WTC11 (cell line): Measurements from ENCODE around the gene H2AZ2. TPM values are rescaled to one million over a fixed set of nuclear protein-coding genes. Genes with fewer than 3 reads are reported as not detected.
"Not testable (repeated sequence)": the region's sequence is repeated elsewhere in the genome, so short reads cannot be mapped to it uniquely, and the experiment has no call there.

Experiments
- ATAC-seq: fragments of 200-7000 bp; cut with Tn5 transposase; 2 replicates; pipeline ENCODE4 v1.10.0; 2021; ENCODE audit warnings: mild to moderate bottlenecking, moderate library complexity
- CTCF ChIA-PET: fragments of 300-600 bp; sonication (Branson Sonifier 250); formaldehyde crosslinking; loops from one replicate; lab custom pipeline; 2021; ENCODE audit warnings: antibody characterized with exemption; lab: Charles Lee
- POLR2A ChIA-PET: fragments of 350-600 bp; sonication (Branson Sonifier 250); formaldehyde crosslinking; loops from one replicate; lab custom pipeline; 2021; ENCODE audit warnings: antibody characterized with exemption; lab: Charles Lee
- DNase-seq: peaks from one replicate; pipeline ENCODE4 v3.0.0; 2021; ENCODE audit warnings: low spot score
- H3K27ac Mint-ChIP-seq: 2 replicates; pipeline ENCODE4 v1.8.0; 2021; ENCODE audit warnings: mixed read lengths
- H3K27me3 Mint-ChIP-seq: 2 replicates; pipeline ENCODE4 v1.8.0; 2021; ENCODE audit warnings: low read depth, mild to moderate bottlenecking, moderate library complexity, mixed read lengths
- H3K36me3 Mint-ChIP-seq: 2 replicates; pipeline ENCODE4 v1.8.0; 2021; ENCODE audit warnings: mixed read lengths
- H3K4me1 Mint-ChIP-seq: 2 replicates; pipeline ENCODE4 v1.8.0; 2022; ENCODE audit warnings: mixed read lengths
- H3K4me3 Mint-ChIP-seq: 2 replicates; pipeline ENCODE4 v1.8.0; 2021; ENCODE audit warnings: mild to moderate bottlenecking, moderate library complexity, mixed read lengths
- H3K9me3 Mint-ChIP-seq: 2 replicates; pipeline ENCODE4 v1.8.0; 2021; ENCODE audit warnings: mixed read lengths
- EMX1 ChIP-seq: fragments of 250-450 bp; sonication (Bioruptor Pico); IDR thresholded peaks from 2 replicates; pipeline ENCODE4 v1.8.0; 2021; ENCODE audit warnings: mild to moderate bottlenecking
- GABPB1 ChIP-seq: sonication (generic); formaldehyde crosslinking; IDR thresholded peaks from 2 replicates; pipeline ENCODE4 v1.8.1; 2023; ENCODE audit warnings: mild to moderate bottlenecking, missing genetic modification reagents
- HMGA2 ChIP-seq: fragments of 250-450 bp; sonication (Bioruptor Pico); IDR thresholded peaks from 2 replicates; pipeline ENCODE4 v1.4.0; 2021; ENCODE audit warnings: mild to moderate bottlenecking, moderate library complexity
- JUN ChIP-seq: sonication (generic); formaldehyde crosslinking; IDR thresholded peaks from 2 replicates; pipeline ENCODE4 v1.8.0; 2023; ENCODE audit warnings: mild to moderate bottlenecking, missing genetic modification reagents
- MAX ChIP-seq: sonication (generic); formaldehyde crosslinking; IDR thresholded peaks from 2 replicates; pipeline ENCODE4 v1.8.0; 2022; ENCODE audit warnings: mild to moderate bottlenecking, missing genetic modification reagents
- NR2C2 ChIP-seq: sonication (generic); formaldehyde crosslinking; IDR thresholded peaks from 2 replicates; pipeline ENCODE4 v1.8.0; 2022; ENCODE audit warnings: mild to moderate bottlenecking, missing genetic modification reagents
- RORB ChIP-seq: fragments of 250-450 bp; sonication (Bioruptor Pico); IDR thresholded peaks from 2 replicates; pipeline ENCODE4 v1.9.0; 2021; ENCODE audit warnings: mild to moderate bottlenecking
- SMAD4 ChIP-seq: sonication (generic); formaldehyde crosslinking; IDR thresholded peaks from 2 replicates; pipeline ENCODE4 v1.8.0; 2022; ENCODE audit warnings: mild to moderate bottlenecking, missing genetic modification reagents
- SOX15 ChIP-seq: fragments of 250-450 bp; sonication (Bioruptor Pico); IDR thresholded peaks from 2 replicates; pipeline ENCODE4 v1.9.0; 2021; ENCODE audit warnings: mild to moderate bottlenecking
- SP1 ChIP-seq: sonication (generic); formaldehyde crosslinking; conservative IDR thresholded peaks from 2 replicates; pipeline ENCODE4 v1.8.1; 2022; ENCODE audit warnings: missing genetic modification reagents
- ZNF121 ChIP-seq: sonication (generic); formaldehyde crosslinking; IDR thresholded peaks from 2 replicates; pipeline ENCODE4 v1.8.0; 2023; ENCODE audit warnings: missing genetic modification reagents
- ZNF396 ChIP-seq: fragments of 250-450 bp; sonication (Bioruptor Pico); IDR thresholded peaks from 2 replicates; pipeline ENCODE4 v1.8.0; 2021; ENCODE audit warnings: mild to moderate bottlenecking, moderate library complexity, borderline replicate concordance
- ZNF416 ChIP-seq: fragments of 250-450 bp; sonication (Bioruptor Pico); IDR thresholded peaks from 2 replicates; pipeline ENCODE4 v1.9.0; 2021; ENCODE audit warnings: mild to moderate bottlenecking, inconsistent platforms
- ZNF423 ChIP-seq: fragments of 250-450 bp; sonication (Bioruptor Pico); IDR thresholded peaks from 2 replicates; pipeline ENCODE4 v2.1.2; 2022; ENCODE audit warnings: mild to moderate bottlenecking, moderate library complexity
- total RNA-seq: library from RNA; stranded (reverse); gene quantifications from 3 replicates; pipeline ENCODE4 v1.2.3, GENCODE V29; 2021
- TF ChIP-seq, protein P1 (sequence below): fragments of 250-450 bp; sonication (Bioruptor Pico); IDR thresholded peaks from 2 replicates; pipeline ENCODE4 v1.9.0; 2021; ENCODE audit warnings: mild to moderate bottlenecking
- TF ChIP-seq, protein P2 (sequence below): sonication (generic); formaldehyde crosslinking; IDR thresholded peaks from 2 replicates; pipeline ENCODE4 v1.8.0; 2023; ENCODE audit warnings: missing genetic modification reagents
- TF ChIP-seq, protein P3 (sequence below): sonication (generic); formaldehyde crosslinking; IDR thresholded peaks from 2 replicates; pipeline ENCODE4 v1.8.0; 2023; ENCODE audit warnings: mild to moderate bottlenecking, missing genetic modification reagents
- TF ChIP-seq, protein P4 (sequence below): fragments of 250-450 bp; sonication (Bioruptor Pico); IDR thresholded peaks from 2 replicates; pipeline ENCODE4 v1.8.0; 2021; ENCODE audit warnings: mild to moderate bottlenecking

H2AZ2 gene
- total RNA-seq, 1 experiment from 2014 or later, result 178 TPM

- CTCF ChIA-PET, DNase-seq, H3K4me3 Mint-ChIP-seq, H3K4me1 Mint-ChIP-seq, ATAC-seq, H3K27ac Mint-ChIP-seq, POLR2A ChIA-PET: not testable (repeated sequence)
- peaks cover 25% of the 10 kb centered on the region for H3K9me3 Mint-ChIP-seq
- H3K27me3 Mint-ChIP-seq, result peaks cover 13% of the 10 kb centered on the region
- H3K36me3 Mint-ChIP-seq, result peaks cover 14% of the 10 kb centered on the region
These were observed 22.4 kb upstream of the H2AZ2 start for GRCh38 chr7:44870336-44870735.

DNA sequence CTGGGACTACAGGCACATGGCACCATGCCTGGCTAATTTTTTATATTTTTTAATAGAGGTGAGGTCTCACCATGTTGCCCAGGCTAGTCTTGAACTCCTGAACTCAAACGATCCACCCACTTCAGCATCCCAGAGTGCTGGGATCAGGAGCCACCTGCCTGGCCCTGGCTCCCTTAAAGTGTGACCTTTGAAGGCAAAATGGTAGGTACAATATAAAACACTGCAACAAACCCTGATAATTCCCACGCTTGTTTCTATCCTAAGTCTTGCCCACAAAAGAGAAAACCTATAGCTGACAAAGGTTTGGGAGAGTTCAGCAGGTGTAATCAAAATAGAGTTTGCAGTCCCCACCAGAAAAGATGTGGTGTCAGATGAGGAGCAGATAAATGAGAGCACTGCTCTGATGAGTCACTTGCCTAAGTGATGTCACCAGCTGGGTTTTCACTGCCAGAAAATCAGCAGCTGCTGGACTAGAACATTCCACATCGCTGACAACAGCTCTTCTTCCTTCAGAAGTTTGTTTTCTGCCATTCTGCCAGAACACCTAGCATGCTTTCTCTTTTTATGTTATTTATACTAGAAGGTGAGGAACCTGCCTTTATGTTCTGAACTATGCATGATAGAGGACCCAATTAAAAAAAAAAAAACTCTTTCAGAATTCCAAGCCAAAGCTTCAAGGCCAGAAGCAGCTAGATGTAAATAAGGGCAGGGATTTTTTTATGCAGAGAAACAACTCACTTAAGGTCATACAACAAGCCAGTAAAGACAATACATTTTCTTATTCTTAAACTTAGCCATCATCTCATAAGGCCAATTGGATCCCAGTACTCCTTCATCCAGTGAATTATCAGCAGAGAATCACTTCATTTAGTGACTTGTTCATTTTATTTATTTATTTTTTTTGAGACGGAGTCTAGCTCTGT lies 19.4 kb upstream of the H2AZ2 start:
- H3K27ac Mint-ChIP-seq, result no peak overlapping the region
- no peak overlapping the region for H3K4me3 Mint-ChIP-seq
- ATAC-seq (no peak), DNase-seq (no peak)
- CTCF ChIA-PET, result interaction anchor here (0.6 kb wide), 1 partner anchor 77 kb away, joined by 6 read pairs; no protein-coding TSS in a partner anchor
- H3K9me3 Mint-ChIP-seq, result peaks cover 14% of the 10 kb centered on the region
- H3K27me3 Mint-ChIP-seq, result peaks cover 14% of the 10 kb centered on the region
- H3K4me1 Mint-ChIP-seq, result no peaks in the 10 kb centered on the region
- POLR2A ChIA-PET, result interaction anchor here (0.7 kb wide), 1 partner anchor 58 kb away, joined by 4 read pairs; no protein-coding TSS in a partner anchor
- peaks cover 10% of the 10 kb centered on the region for H3K36me3 Mint-ChIP-seq
- TF ChIP-seq SOX15, result no peak
- no peak for TF ChIP-seq JUN (CRISPR knock-in tag)
- no peak for TF ChIP-seq NR2C2 (CRISPR knock-in tag)

DNA sequence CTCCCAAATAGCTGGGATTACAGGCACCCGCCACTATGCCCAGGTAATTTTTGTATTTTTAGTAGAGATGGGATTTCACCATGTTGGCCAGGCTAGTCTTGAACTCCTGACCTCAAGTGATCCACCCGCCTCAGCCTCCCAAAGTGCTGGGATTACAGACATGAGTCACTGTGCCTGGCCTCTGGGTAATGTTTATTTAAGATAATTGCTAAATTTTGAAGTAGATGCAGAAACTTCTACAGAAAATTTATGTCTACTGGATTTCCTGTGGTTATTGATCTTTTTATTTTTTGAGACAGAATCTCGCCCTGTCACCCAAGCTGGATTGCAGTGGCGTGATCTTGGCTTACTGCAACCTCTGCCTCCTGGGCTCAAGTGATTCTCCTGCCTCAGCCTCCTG lies 14.1 kb upstream of the H2AZ2 start:
- ATAC-seq, H3K27me3 Mint-ChIP-seq, H3K36me3 Mint-ChIP-seq, H3K4me3 Mint-ChIP-seq, H3K27ac Mint-ChIP-seq, DNase-seq, H3K9me3 Mint-ChIP-seq, H3K4me1 Mint-ChIP-seq, CTCF ChIA-PET: not testable (repeated sequence)
- POLR2A ChIA-PET, result interaction anchor here (0.6 kb wide), 1 partner anchor 170 kb away, joined by 4 read pairs; no protein-coding TSS in a partner anchor

GRCh38 chr7:44858161-44858560 lies 10.3 kb upstream of the H2AZ2 start:
- TF ChIP-seq, protein P1, sequence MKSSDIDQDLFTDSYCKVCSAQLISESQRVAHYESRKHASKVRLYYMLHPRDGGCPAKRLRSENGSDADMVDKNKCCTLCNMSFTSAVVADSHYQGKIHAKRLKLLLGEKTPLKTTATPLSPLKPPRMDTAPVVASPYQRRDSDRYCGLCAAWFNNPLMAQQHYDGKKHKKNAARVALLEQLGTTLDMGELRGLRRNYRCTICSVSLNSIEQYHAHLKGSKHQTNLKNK (CRISPR knock-in tag), result no peak
- no peak for TF ChIP-seq SMAD4 (CRISPR knock-in tag)
- TF ChIP-seq EMX1 (CRISPR knock-in tag), result no peak
- no peak for TF ChIP-seq NR2C2 (CRISPR knock-in tag)
- no peak for TF ChIP-seq MAX
- no peak for TF ChIP-seq HMGA2 (CRISPR knock-in tag)
- TF ChIP-seq ZNF396 (CRISPR knock-in tag), result no peak
- no peak for TF ChIP-seq ZNF121 (CRISPR knock-in tag)
- TF ChIP-seq, protein P2, sequence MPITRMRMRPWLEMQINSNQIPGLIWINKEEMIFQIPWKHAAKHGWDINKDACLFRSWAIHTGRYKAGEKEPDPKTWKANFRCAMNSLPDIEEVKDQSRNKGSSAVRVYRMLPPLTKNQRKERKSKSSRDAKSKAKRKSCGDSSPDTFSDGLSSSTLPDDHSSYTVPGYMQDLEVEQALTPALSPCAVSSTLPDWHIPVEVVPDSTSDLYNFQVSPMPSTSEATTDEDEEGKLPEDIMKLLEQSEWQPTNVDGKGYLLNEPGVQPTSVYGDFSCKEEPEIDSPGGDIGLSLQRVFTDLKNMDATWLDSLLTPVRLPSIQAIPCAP (CRISPR knock-in tag), result no peak
- H3K4me3 Mint-ChIP-seq, result no peak overlapping the region
- no peaks in the 10 kb centered on the region for H3K4me1 Mint-ChIP-seq
- H3K27ac Mint-ChIP-seq, result no peak overlapping the region
- no peaks in the 10 kb centered on the region for H3K36me3 Mint-ChIP-seq
- no peaks in the 10 kb centered on the region for H3K27me3 Mint-ChIP-seq
- ATAC-seq, result no peak
- POLR2A ChIA-PET, result no interaction called here
- no peak for DNase-seq
- no peaks in the 10 kb centered on the region for H3K9me3 Mint-ChIP-seq
- CTCF ChIA-PET, result interaction anchor here (0.7 to 1.9 kb wide), 4 partner anchors 10 to 219 kb away, joined by 3 to 18 read pairs (median 8); partner anchors contain the start of gene H2AZ2

GRCh38 chr7:44854644-44855364 lies 6.9 kb upstream of the H2AZ2 start:
- no peak for ATAC-seq
- POLR2A ChIA-PET, result interaction anchor here (1.1 kb wide), 1 partner anchor 31 kb away, joined by 3 read pairs; the partner anchor contains the start of gene PURB
- no peaks in the 10 kb centered on the region for H3K4me1 Mint-ChIP-seq
- TF ChIP-seq ZNF423, result no peak
- TF ChIP-seq ZNF416, result no peak
- TF ChIP-seq, protein P3, sequence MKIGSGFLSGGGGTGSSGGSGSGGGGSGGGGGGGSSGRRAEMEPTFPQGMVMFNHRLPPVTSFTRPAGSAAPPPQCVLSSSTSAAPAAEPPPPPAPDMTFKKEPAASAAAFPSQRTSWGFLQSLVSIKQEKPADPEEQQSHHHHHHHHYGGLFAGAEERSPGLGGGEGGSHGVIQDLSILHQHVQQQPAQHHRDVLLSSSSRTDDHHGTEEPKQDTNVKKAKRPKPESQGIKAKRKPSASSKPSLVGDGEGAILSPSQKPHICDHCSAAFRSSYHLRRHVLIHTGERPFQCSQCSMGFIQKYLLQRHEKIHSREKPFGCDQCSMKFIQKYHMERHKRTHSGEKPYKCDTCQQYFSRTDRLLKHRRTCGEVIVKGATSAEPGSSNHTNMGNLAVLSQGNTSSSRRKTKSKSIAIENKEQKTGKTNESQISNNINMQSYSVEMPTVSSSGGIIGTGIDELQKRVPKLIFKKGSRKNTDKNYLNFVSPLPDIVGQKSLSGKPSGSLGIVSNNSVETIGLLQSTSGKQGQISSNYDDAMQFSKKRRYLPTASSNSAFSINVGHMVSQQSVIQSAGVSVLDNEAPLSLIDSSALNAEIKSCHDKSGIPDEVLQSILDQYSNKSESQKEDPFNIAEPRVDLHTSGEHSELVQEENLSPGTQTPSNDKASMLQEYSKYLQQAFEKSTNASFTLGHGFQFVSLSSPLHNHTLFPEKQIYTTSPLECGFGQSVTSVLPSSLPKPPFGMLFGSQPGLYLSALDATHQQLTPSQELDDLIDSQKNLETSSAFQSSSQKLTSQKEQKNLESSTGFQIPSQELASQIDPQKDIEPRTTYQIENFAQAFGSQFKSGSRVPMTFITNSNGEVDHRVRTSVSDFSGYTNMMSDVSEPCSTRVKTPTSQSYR (CRISPR knock-in tag), result no peak
- TF ChIP-seq RORB, result no peak
- no peak for TF ChIP-seq GABPB1 (CRISPR knock-in tag)
- TF ChIP-seq, protein P4, sequence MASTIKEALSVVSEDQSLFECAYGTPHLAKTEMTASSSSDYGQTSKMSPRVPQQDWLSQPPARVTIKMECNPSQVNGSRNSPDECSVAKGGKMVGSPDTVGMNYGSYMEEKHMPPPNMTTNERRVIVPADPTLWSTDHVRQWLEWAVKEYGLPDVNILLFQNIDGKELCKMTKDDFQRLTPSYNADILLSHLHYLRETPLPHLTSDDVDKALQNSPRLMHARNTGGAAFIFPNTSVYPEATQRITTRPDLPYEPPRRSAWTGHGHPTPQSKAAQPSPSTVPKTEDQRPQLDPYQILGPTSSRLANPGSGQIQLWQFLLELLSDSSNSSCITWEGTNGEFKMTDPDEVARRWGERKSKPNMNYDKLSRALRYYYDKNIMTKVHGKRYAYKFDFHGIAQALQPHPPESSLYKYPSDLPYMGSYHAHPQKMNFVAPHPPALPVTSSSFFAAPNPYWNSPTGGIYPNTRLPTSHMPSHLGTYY (CRISPR knock-in tag), result no peak
- no peak for TF ChIP-seq SP1 (CRISPR knock-in tag)

More at GRCh38 chr7:44854644-44855364, 6.9 kb upstream of the H2AZ2 start:
- DNase-seq, result no peak
- CTCF ChIA-PET, result interaction anchor here (1.1 to 3.0 kb wide), 2 partner anchors 10 to 119 kb away, joined by 3 to 14 read pairs; no protein-coding TSS in a partner anchor
- Mint-ChIP-seq H3K4me3 (no peak overlapping the region), H3K36me3 (no peaks in the 10 kb centered on the region), H3K27ac (no peak overlapping the region), H3K9me3 (no peaks in the 10 kb centered on the region), H3K27me3 (no peaks in the 10 kb centered on the region; the same call in 1 of the 2 replicates)
